Thoracic aorta (tissue), 2 donors: ENCODE data around the gene TUBE1. TPM values are rescaled to one million over a fixed set of nuclear protein-coding genes. Genes with fewer than 3 reads are reported as not detected.
"Not testable (repeated sequence)": the region's sequence is repeated elsewhere in the genome, so short reads cannot be mapped to it uniquely, and the experiment has no call there.

Source experiments
- ATAC-seq: fragments of 150-250 bp; one replicate; pipeline ENCODE4 v1.8.0; 2017; ENCODE audit warnings: low read depth; ENCODE audit not compliant: insufficient number of reproducible peaks, low FRiP score
- DNase-seq: peaks from one replicate; pipeline ENCODE4 v3.0.0-alpha.2; 2020; ENCODE audit warnings: low spot score
- H3K27ac ChIP-seq, 2 donors: fragments of 200-600 bp; sonication (generic); 1 replicate in 1 of 2; 2 replicates in 1 of 2; pipeline ENCODE4 v1.5.1; 2016; ENCODE audit warnings: mild to moderate bottlenecking in 2 of 2, moderate library complexity in 2 of 2
- H3K27me3 ChIP-seq: fragments of 200-600 bp; sonication (generic); replicated peaks from 2 replicates; pipeline ENCODE4 v1.6.0; 2016; ENCODE audit warnings: mild to moderate bottlenecking; ENCODE audit not compliant: insufficient read depth
- H3K36me3 ChIP-seq: fragments of 200-600 bp; sonication (generic); one replicate; pipeline ENCODE4 v1.5.1; 2016
- H3K4me1 ChIP-seq, 2 donors: fragments of 200-600 bp; sonication (generic); 1 replicate in 1 of 2; 2 replicates in 1 of 2; pipeline versions ENCODE4 v1.5.1 to v1.6.0; 2016; ENCODE audit warnings: low read depth in 2 of 2, mild to moderate bottlenecking in 1 of 2; ENCODE audit not compliant: control insufficient read depth in 1 of 2
- H3K4me3 ChIP-seq: fragments of 200-600 bp; sonication (generic); 2 replicates; pipeline ENCODE4 v1.5.1; 2016; ENCODE audit warnings: mild to moderate bottlenecking
- H3K9me3 ChIP-seq: fragments of 200-600 bp; sonication (generic); 2 replicates; pipeline ENCODE4 v1.5.1; 2016
- CTCF ChIP-seq: fragments of 200-600 bp; sonication (generic); IDR thresholded peaks from one replicate; pipeline ENCODE4 v1.5.1; 2019; ENCODE audit warnings: antibody characterized with exemption
- total RNA-seq, 2 donors: library from RNA; depleted of rRNA; stranded (reverse); fragments of >200 nt; gene quantifications; one replicate each; pipeline versions ENCODE4 v1.1.0 to v1.2.3, GENCODE V29; 2016

Gene TUBE1
- total RNA-seq, 2 donors from 2014 or later, result 27.3 to 33.4 TPM

GRCh38 chr6:112054001-112054400, 33.3 kb downstream of the TUBE1 start, which contains the start of gene CCN6:
Gene CCN6 (plus strand): TSS chr6:112054104. CDS start chr6:112054358, 254 bp downstream.
- Histone ChIP-seq H3K4me3 (no peak within 1 kb of the TSS), H3K27me3 (no peaks in the 10 kb centered on the region), H3K9me3 (no peaks in the 10 kb centered on the region), H3K4me1 (no peaks in the 10 kb centered on the region), H3K27ac (no peak within 1 kb of the TSS), H3K36me3 (no peaks in the 10 kb centered on the region)
- TF ChIP-seq CTCF, result no peak
- no peak for ATAC-seq
- DNase-seq, result no peak

DNA sequence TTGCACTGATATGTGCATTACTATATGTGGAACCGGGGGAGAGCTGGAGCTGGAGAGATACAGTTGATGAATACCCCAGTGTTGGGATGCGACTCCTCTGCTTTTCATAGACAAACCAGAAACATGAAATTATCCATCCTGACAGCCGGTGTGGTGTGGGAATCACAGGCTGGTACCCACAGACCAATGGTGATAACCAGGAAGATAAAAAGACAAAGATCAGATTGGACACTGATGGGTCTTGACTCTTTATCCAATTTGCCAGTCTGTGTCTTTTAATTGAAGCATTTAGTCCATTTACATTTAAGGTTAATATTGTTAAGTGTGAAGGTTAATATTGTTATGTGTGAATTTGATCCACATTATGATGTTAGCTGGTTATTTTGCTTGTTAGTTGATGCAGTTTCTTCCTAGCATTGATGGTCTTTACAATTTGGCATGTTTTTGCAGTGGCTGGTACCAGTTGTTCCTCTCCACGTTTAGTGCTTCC, 36.0 kb downstream of the TUBE1 start:
- not testable (repeated sequence) for H3K4me1 ChIP-seq, H3K27me3 ChIP-seq, ATAC-seq, H3K4me3 ChIP-seq, H3K27ac ChIP-seq, DNase-seq, H3K36me3 ChIP-seq, H3K9me3 ChIP-seq

- no peaks in the 10 kb centered on the region for H3K36me3 ChIP-seq
- ATAC-seq, result no peak
- no peaks in the 10 kb centered on the region for H3K9me3 ChIP-seq
- TF ChIP-seq CTCF, result no peak
- DNase-seq, result no peak
- no peak overlapping the region for H3K4me3 ChIP-seq
- no peaks in the 10 kb centered on the region for H3K4me1 ChIP-seq
- H3K27ac ChIP-seq, result no peak overlapping the region
- H3K27me3 ChIP-seq, result no peaks in the 10 kb centered on the region
Observed at GRCh38 chr6:112050429-112050828, 36.9 kb downstream of the TUBE1 start.

GRCh38 chr6:112049996-112050395, 37.3 kb downstream of the TUBE1 start:
- DNase-seq, result no peak
- no peak overlapping the region for H3K27ac ChIP-seq
- H3K4me1 ChIP-seq, result no peaks in the 10 kb centered on the region
- H3K9me3 ChIP-seq, result no peaks in the 10 kb centered on the region
- no peak for ATAC-seq
- no peaks in the 10 kb centered on the region for H3K27me3 ChIP-seq
- no peak for TF ChIP-seq CTCF
- no peaks in the 10 kb centered on the region for H3K36me3 ChIP-seq
- H3K4me3 ChIP-seq, result no peak overlapping the region

DNA sequence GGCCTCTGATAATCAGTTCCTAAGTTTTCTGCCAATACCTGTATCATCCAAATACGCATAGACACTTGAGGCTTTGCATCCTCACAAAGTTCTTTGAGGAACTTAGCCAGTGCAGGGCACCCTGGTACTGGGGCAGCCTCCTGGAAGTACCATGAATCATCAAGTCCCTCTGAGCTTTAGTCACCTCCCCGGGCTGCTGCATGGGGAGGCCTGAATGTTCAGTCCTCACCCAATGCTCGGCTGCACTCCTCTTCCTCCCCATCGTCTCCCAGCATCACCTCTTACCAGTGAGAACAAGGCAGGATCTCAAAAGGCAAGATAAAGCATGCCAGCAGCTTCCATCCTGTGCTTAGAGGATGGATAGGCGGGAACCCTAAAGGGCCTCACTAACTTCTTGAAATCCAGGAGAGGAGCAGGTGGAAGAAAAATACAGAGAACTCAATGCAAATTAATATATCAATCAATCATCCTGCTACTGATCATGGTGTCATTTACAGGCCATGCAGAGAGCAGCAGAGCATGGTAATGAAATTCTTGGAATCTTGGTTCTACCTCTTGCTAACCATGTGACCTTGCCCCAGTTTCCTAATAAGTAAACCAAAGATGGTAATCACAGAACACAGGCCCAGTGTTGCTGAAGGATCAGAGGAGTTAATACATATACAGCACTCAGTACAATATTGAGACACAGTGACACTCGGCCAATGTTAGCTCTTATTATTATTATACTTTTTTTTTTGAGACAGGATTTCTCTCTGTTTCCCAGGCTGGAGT, 38.1 kb downstream of the TUBE1 start:
- ATAC-seq, result no peak
- H3K36me3 ChIP-seq, result no peaks in the 10 kb centered on the region
- no peaks in the 10 kb centered on the region for H3K27me3 ChIP-seq
- no peak overlapping the region for H3K27ac ChIP-seq
- no peak for TF ChIP-seq CTCF
- H3K4me1 ChIP-seq, result no peaks in the 10 kb centered on the region
- H3K4me3 ChIP-seq, result no peak overlapping the region
- no peak for DNase-seq
- no peaks in the 10 kb centered on the region for H3K9me3 ChIP-seq

- DNase-seq, H3K4me3 ChIP-seq, H3K4me1 ChIP-seq, H3K9me3 ChIP-seq, ATAC-seq, H3K27me3 ChIP-seq, H3K27ac ChIP-seq, H3K36me3 ChIP-seq: not testable (repeated sequence)
Observed at GRCh38 chr6:112047523-112047922, 39.8 kb downstream of the TUBE1 start.
